ENCODE measurements around the gene S100A4.

The S100A4 gene

GRCh38 chr1:153546796-153547559, 1.4 kb upstream of the S100A4 start:
- no peak for FAIRE-seq

- no peak for FAIRE-seq
Observed at GRCh38 chr1:153546371-153546770, 765 bp upstream of the S100A4 start.

GRCh38 chr1:153544453-153545066, 1.0 kb downstream of the S100A4 start:
- FAIRE-seq: no peak

GRCh38 chr1:153543736-153544135, 1.9 kb downstream of the S100A4 start:
- no peak for FAIRE-seq

- FAIRE-seq: no peak
Observed at GRCh38 chr1:153542956-153543711, 2.5 kb downstream of the S100A4 start.

GRCh38 chr1:153541641-153542590, 3.7 kb downstream of the S100A4 start:
- FAIRE-seq: no peak

- FAIRE-seq: no peak
Observed at GRCh38 chr1:153540394-153541361, 4.9 kb downstream of the S100A4 start, which contains the start of gene S100A5. S100A5 (minus strand) TSS chr1:153540934; CDS start chr1:153540191, 743 bp downstream.

- no peak for FAIRE-seq
Observed at GRCh38 chr1:153539395-153540093, 6.1 kb downstream of the S100A4 start.

- no peak for FAIRE-seq
Observed at GRCh38 chr1:153538315-153538821, 7.2 kb downstream of the S100A4 start.

GRCh38 chr1:153537376-153537730, 8.3 kb downstream of the S100A4 start:
- no peak for FAIRE-seq

- FAIRE-seq: no peak
Observed at GRCh38 chr1:153536671-153537375, 8.8 kb downstream of the S100A4 start.

GRCh38 chr1:153536012-153536670, 9.5 kb downstream of the S100A4 start:
- FAIRE-seq: no peak

GRCh38 chr1:153535242-153536011, 10.2 kb downstream of the S100A4 start, which contains the start of gene S100A6:
S100A6 (minus strand) TSS chr1:153535991; CDS start chr1:153535339, 652 bp downstream.
- FAIRE-seq: no peak

- FAIRE-seq: no peak
Observed at GRCh38 chr1:153534925-153535241, 10.7 kb downstream of the S100A4 start.

GRCh38 chr1:153534226-153534924, 11.2 kb downstream of the S100A4 start:
- FAIRE-seq: no peak

GRCh38 chr1:153533689-153534201, 11.9 kb downstream of the S100A4 start:
- FAIRE-seq: no peak
